Measurements from ENCODE around the gene RASSF6. TPM values are rescaled to one million over a fixed set of nuclear protein-coding genes. Genes with fewer than 3 reads are reported as not detected.
"Not testable (repeated sequence)": the region's sequence is repeated elsewhere in the genome, so short reads cannot be mapped to it uniquely, and the experiment has no call there.

Gene RASSF6
- total RNA-seq, 2 experiments from 2014 or later: 0.06 TPM; not detected in 1

- Mint-ChIP-seq H3K4me1 (no peaks in the 10 kb centered on the region), H3K27ac (no peak overlapping the region), H3K4me3 (no peak overlapping the region), H3K9me3 (no peaks in the 10 kb centered on the region), H3K27me3 (peaks cover 6% of the 10 kb centered on the region), H3K36me3 (no peaks in the 10 kb centered on the region)
- POLR2A ChIA-PET: no interaction called here
- no peak for ATAC-seq (ENCODE audit: low read depth)
- no peak for DNase-seq
Measured at GRCh38 chr4:73603854-73604584, 16.2 kb downstream of the RASSF6 start.

- no peak overlapping the region for H3K4me3 Mint-ChIP-seq
- no peaks in the 10 kb centered on the region for H3K4me1 Mint-ChIP-seq
- ATAC-seq (ENCODE audit: low read depth): no peak
- DNase-seq: no peak
- H3K36me3 Mint-ChIP-seq: no peaks in the 10 kb centered on the region
- H3K9me3 Mint-ChIP-seq: no peaks in the 10 kb centered on the region
- POLR2A ChIA-PET: no interaction called here
- H3K27me3 Mint-ChIP-seq: peaks cover 6% of the 10 kb centered on the region
- no peak overlapping the region for H3K27ac Mint-ChIP-seq
Measured at GRCh38 chr4:73603271-73603710, 16.9 kb downstream of the RASSF6 start.

GRCh38 chr4:73600954-73601353, 19.3 kb downstream of the RASSF6 start:
- Mint-ChIP-seq H3K36me3 (no peaks in the 10 kb centered on the region), H3K4me3 (no peak overlapping the region), H3K4me1 (no peaks in the 10 kb centered on the region), H3K27me3 (peaks cover 3% of the 10 kb centered on the region), H3K9me3 (no peaks in the 10 kb centered on the region), H3K27ac (no peak overlapping the region)
- ATAC-seq (ENCODE audit: low read depth) (no peak), DNase-seq (no peak)
- POLR2A ChIA-PET: no interaction called here

- Mint-ChIP-seq H3K27me3 (peaks cover 3% of the 10 kb centered on the region), H3K27ac (no peak overlapping the region)
- ATAC-seq (ENCODE audit: low read depth): no peak
Measured at GRCh38 chr4:73599182-73599581, 21.1 kb downstream of the RASSF6 start.

GRCh38 chr4:73597594-73597993, 22.6 kb downstream of the RASSF6 start:
- Mint-ChIP-seq H3K36me3 (no peaks in the 10 kb centered on the region), H3K27ac (no peak overlapping the region), H3K4me3 (no peak overlapping the region), H3K9me3 (no peaks in the 10 kb centered on the region), H3K27me3 (peaks cover 3% of the 10 kb centered on the region), H3K4me1 (no peaks in the 10 kb centered on the region)
- DNase-seq (no peak), ATAC-seq (ENCODE audit: low read depth) (no peak)
- POLR2A ChIA-PET: no interaction called here

More at GRCh38 chr4:73599182-73599581, 21.1 kb downstream of the RASSF6 start:
- Mint-ChIP-seq H3K9me3 (no peaks in the 10 kb centered on the region), H3K36me3 (no peaks in the 10 kb centered on the region), H3K4me1 (no peaks in the 10 kb centered on the region), H3K4me3 (no peak overlapping the region)
- POLR2A ChIA-PET: no interaction called here
- no peak for DNase-seq

GRCh38 chr4:73597183-73597582, 23.1 kb downstream of the RASSF6 start:
- H3K36me3 Mint-ChIP-seq; H3K9me3 Mint-ChIP-seq; DNase-seq; ATAC-seq (ENCODE audit: low read depth); POLR2A ChIA-PET; H3K27me3 Mint-ChIP-seq; H3K4me3 Mint-ChIP-seq; H3K27ac Mint-ChIP-seq; H3K4me1 Mint-ChIP-seq: not testable (repeated sequence)

GRCh38 chr4:73596001-73596400, 24.2 kb downstream of the RASSF6 start:
- DNase-seq (no peak), ATAC-seq (ENCODE audit: low read depth) (no peak)
- H3K4me1 Mint-ChIP-seq: no peaks in the 10 kb centered on the region
- H3K36me3 Mint-ChIP-seq: no peaks in the 10 kb centered on the region
- no peak overlapping the region for H3K4me3 Mint-ChIP-seq
- no peaks in the 10 kb centered on the region for H3K9me3 Mint-ChIP-seq
- peaks cover 3% of the 10 kb centered on the region for H3K27me3 Mint-ChIP-seq
- POLR2A ChIA-PET: no interaction called here
- H3K27ac Mint-ChIP-seq: no peak overlapping the region

- H3K4me1 Mint-ChIP-seq: no peaks in the 10 kb centered on the region
- no peaks in the 10 kb centered on the region for H3K36me3 Mint-ChIP-seq
- H3K27me3 Mint-ChIP-seq: peaks cover 4% of the 10 kb centered on the region
- no peak for DNase-seq
- no peak for ATAC-seq (ENCODE audit: low read depth)
- no peak overlapping the region for H3K27ac Mint-ChIP-seq
- POLR2A ChIA-PET: no interaction called here
- no peak overlapping the region for H3K4me3 Mint-ChIP-seq
- no peaks in the 10 kb centered on the region for H3K9me3 Mint-ChIP-seq
Measured at GRCh38 chr4:73593631-73594241, 26.5 kb downstream of the RASSF6 start.

GRCh38 chr4:73589887-73590801, 30.1 kb downstream of the RASSF6 start:
- no peak for ATAC-seq (ENCODE audit: low read depth)
- DNase-seq: no peak
- POLR2A ChIA-PET: no interaction called here
- Mint-ChIP-seq H3K27ac (no peak overlapping the region), H3K27me3 (peaks cover 4% of the 10 kb centered on the region), H3K9me3 (no peaks in the 10 kb centered on the region), H3K4me3 (no peak overlapping the region), H3K36me3 (no peaks in the 10 kb centered on the region), H3K4me1 (no peaks in the 10 kb centered on the region)

- peaks cover 4% of the 10 kb centered on the region for H3K27me3 Mint-ChIP-seq
- DNase-seq: no peak
- H3K4me3 Mint-ChIP-seq: no peak overlapping the region
- H3K9me3 Mint-ChIP-seq: no peaks in the 10 kb centered on the region
- no peaks in the 10 kb centered on the region for H3K36me3 Mint-ChIP-seq
- POLR2A ChIA-PET: no interaction called here
- H3K4me1 Mint-ChIP-seq: no peaks in the 10 kb centered on the region
- no peak for ATAC-seq (ENCODE audit: low read depth)
- no peak overlapping the region for H3K27ac Mint-ChIP-seq
Measured at GRCh38 chr4:73589261-73589847, 30.9 kb downstream of the RASSF6 start.

GRCh38 chr4:73588613-73589012, 31.6 kb downstream of the RASSF6 start:
- Mint-ChIP-seq H3K4me3 (no peak overlapping the region), H3K9me3 (no peaks in the 10 kb centered on the region), H3K27ac (no peak overlapping the region), H3K4me1 (no peaks in the 10 kb centered on the region), H3K36me3 (no peaks in the 10 kb centered on the region), H3K27me3 (peaks cover 4% of the 10 kb centered on the region)
- POLR2A ChIA-PET: no interaction called here
- ATAC-seq (ENCODE audit: low read depth) (no peak), DNase-seq (no peak)

- Mint-ChIP-seq H3K9me3 (no peaks in the 10 kb centered on the region), H3K36me3 (no peaks in the 10 kb centered on the region), H3K27me3 (peaks cover 4% of the 10 kb centered on the region), H3K27ac (no peak overlapping the region), H3K4me3 (no peak overlapping the region), H3K4me1 (no peaks in the 10 kb centered on the region)
- POLR2A ChIA-PET: no interaction called here
- DNase-seq (no peak), ATAC-seq (ENCODE audit: low read depth) (no peak)
Measured at GRCh38 chr4:73586666-73587065, 33.6 kb downstream of the RASSF6 start.

GRCh38 chr4:73586040-73586439, 34.2 kb downstream of the RASSF6 start:
- peaks cover 4% of the 10 kb centered on the region for H3K27me3 Mint-ChIP-seq
- no peaks in the 10 kb centered on the region for H3K4me1 Mint-ChIP-seq
- no peak overlapping the region for H3K4me3 Mint-ChIP-seq
- ATAC-seq (ENCODE audit: low read depth) (no peak), DNase-seq (no peak)
- H3K9me3 Mint-ChIP-seq: no peaks in the 10 kb centered on the region
- POLR2A ChIA-PET: no interaction called here
- no peaks in the 10 kb centered on the region for H3K36me3 Mint-ChIP-seq
- H3K27ac Mint-ChIP-seq: no peak overlapping the region

Data from activated naive CD8-positive, alpha-beta T cell treated with anti-CD3 and anti-CD28 coated beads, Interleukin-2, amount 10 ng/mL, durations not matched to agents 7 days and 5 days (primary cell).